NCI-H2107 treated with DMSO at 0.1 percent for 48 hours (cell line): ENCODE measurements around the gene ACSL3.
"Not testable (repeated sequence)": the region's sequence is repeated elsewhere in the genome, so short reads cannot be mapped to it uniquely, and the experiment has no call there.

Experiments used
- DNase-seq: peaks from one replicate; lab custom pipeline; 2025; ENCODE audit not compliant: unreplicated experiment; lab: John Stamatoyannopoulos, UW

Gene ACSL3

DNA sequence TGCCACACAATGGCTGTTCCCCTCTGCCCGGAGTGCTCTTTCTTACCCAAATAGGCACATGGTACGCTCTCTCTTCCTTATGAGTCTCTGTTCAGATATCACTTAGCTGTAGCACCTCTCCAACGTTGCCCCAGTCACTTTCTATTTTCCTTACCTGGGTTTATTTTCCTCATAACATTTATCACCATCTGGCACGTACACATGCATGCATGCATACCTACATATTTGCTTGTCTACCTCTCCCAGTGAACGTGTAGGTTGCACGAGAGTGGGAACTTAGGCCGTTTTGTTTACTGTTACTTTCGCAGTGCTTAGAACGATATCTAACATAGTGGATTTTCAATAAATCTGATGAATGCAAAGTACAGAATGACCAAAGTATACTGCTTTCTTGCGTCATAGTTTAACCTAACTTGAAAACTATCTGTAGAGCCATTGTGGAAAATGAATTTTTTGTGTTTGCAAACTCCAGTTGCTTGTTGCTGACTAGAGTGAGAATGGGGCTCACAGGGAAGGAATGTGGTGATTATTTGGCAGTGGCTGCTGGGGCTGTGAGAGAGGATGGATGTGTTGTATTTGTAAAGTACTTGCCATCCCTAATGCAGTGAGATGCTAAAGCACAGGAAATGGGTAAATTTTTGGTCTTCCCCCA, 47.1 kb downstream of the ACSL3 start:
- DNase-seq: no peak

DNA sequence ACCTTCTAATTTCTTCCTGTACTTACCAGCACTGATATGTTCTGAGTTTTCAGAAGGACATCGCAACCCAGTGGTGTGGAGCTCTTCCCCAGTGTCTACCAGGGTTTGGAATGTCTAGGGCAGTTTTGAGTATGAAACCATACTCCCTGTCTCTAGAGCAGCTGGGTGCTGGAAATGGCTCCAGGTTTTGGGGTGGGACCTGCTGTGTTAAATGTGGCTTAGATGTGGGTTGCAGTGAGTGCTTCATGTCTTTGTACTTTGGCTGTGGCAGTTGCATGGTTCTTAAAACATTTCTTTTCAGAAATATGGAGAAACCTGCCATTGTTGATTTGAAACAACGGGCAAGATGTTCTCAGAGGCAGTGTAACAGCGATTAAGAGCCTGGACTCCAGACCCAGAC, 48.5 kb downstream of the ACSL3 start:
- DNase-seq: no peak

DNA sequence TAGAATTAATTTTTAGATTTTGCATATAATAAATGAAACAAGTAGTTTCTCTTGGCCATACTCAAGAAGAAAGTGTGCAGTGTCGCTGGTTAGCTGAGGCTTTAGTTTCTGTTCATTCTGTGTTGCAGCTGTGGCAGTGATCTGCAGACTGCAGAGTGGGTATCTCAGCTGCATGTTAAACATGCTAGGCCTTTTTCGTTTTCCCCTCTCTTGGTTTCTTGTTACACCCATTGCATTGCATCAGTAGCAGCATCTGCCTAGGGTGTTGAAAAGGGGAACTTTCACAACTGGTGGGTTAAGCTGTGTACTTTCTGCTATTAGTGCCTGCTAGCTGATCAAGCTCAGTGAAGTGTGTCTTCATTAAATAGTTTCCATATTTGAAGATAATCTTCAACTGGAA, 51.3 kb downstream of the ACSL3 start:
- peak; percentile 43 for DNase-seq

DNA sequence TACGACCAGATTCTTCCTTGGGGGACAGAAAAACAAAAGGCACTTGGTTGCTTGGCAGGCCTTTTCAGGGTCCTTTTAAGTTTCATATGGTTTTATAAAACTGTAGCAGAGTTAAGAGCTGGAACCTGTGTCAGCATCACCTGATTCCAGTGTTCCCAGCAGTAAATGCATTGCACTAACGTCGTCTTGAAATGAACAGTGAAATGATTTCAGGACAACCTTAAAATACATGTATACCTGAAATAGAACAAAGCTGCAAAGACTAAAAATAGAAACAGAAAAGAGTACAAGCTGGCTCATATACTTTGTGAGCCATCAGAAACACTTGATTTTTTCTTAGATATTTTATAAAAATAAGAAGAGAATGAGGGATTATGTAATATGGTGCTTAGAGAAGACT, 51.9 kb downstream of the ACSL3 start:
- DNase-seq: no peak

DNA sequence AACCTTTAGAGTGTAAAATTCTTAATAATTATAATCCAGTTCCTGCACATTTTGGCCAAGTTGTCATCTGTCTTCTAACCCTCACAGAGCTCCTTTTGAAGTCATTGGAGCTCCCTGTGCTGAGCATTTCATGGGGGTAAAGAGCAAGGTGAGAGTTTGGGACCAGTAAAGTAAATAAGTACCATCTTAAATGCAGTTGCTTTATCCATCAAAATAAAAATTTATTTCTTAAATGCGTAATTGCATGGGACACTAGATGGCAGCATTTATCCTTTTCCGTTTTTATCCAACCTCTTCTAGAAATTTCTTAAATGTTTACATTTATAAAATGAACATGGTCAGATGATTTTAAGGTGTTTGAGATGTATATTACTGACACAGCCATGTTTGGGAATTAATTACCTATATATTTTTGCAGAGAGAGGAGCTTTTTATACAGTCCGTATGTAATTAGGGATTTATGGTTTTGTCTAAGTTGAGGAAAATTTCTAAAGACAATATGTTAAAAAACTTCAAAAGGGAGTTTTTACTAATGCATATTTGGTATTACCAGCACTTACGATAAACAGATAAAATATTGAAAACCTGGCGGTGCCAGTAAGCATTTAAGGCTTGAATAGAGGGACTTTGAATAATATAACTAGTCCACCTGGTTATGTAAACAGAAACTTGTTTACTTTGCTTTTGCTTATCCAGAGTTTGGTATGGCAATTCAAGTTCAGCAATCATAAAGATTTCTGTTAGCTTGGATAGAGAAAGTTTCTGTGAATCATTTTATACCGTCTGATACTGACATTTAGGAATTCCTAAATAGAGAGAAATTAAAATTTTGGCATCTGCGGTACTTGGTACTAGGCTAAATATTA, 54.5 kb downstream of the ACSL3 start:
- no peak for DNase-seq

GRCh38 chr2:222916229-222917197, 55.7 kb downstream of the ACSL3 start:
- no peak for DNase-seq

DNA sequence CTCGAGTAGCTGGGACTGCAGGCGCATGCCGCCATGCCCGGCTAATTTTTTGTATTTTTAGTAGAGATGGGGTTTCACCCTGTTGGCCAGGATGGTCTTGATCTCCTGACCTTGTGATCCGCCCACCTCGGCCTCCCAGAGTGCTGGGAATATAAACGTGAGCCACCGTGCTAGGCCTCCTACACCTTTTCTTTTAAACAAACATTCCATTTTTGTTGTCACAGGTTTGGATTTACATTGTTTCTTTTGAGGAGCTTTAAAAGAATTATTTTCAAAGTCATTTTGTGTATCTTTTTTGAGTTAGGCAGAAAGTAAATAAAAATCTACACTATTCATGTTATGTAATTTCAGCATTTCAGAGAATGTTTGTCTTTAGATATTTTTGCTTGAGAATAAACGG, 56.4 kb downstream of the ACSL3 start:
- not testable (repeated sequence) for DNase-seq

GRCh38 chr2:222919841-222920526, 59.1 kb downstream of the ACSL3 start:
- no peak for DNase-seq

DNA sequence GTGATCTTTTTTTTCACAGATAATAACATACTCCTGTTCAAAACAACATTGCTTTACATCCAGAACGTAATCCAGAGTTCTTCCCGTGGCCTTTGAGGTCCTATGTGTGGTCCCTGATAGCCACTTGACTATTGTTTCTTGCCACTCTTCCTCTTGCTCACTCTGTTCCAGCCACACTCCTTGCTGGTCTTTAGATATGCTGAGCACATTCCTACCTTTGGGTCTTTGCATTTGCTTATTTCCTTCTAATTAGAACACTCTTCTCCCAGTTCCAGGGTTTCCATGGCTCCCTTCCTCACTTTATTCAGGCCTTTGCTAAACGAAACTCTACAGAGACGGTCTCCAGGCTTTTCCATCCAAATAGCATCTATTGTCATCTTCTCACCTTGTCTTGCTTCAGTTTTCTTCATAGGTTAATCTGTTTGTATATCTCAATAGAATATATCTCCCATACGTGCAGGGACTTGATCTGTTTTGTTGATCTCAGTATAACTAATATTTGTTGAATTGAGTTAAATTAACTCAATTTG, 59.9 kb downstream of the ACSL3 start:
- no peak for DNase-seq

DNA sequence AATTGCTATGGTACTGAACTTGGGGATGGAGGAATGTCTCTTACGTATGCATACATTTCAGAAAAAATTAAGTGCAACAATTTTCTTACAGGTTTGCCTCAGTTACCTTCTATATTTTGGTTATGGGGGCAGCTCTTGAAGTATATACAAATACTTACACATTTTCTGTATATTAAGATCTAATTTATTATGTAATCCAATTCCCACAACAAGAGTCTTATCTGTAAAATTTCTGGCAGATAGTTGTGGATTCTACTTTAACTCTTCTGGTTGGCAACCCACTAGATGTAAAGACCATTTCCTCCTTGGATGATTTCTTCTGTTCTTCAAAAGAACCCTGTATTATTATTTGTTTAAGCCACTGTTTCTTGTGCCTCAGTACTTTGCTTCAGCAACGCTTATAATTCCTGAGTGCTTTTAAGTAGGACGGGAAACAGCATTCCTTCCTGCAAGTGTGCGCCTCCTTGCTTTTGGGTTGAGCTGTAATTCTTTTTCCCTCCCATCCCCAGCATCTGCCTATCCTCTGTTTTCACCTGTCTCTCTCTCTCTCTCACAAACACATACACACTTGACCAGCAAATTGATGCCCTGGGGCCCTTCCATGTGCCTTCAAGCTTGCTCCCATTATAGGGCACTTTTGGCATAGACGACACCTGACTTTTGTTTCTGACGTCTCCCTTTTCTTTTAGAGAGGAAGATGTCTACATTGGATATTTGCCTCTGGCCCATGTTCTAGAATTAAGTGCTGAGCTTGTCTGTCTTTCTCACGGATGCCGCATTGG, 61.4 kb downstream of the ACSL3 start:
- DNase-seq: no peak

GRCh38 chr2:222926915-222927314, 66.1 kb downstream of the ACSL3 start:
- DNase-seq: no peak

DNA sequence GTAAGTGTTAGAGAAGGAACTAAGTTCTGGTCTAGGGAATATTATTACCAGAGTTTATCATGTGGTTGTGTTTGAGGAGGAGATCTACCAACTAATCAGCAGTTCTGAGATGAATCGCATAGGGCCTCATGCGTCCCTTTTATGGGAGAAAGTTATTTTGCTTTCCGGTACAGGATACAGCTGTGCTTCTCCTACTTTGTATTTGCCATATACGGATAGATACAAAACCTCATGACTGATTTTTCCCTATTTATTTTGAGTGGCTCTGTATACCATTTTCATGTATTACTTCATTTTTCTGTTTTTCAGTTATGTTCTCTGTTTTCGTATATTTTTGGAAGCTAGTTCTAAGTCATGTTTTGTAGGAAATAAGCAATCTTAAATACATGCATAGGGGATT, 66.8 kb downstream of the ACSL3 start:
- DNase-seq: no peak

GRCh38 chr2:222928335-222928734, 67.5 kb downstream of the ACSL3 start:
- DNase-seq: no peak

DNA sequence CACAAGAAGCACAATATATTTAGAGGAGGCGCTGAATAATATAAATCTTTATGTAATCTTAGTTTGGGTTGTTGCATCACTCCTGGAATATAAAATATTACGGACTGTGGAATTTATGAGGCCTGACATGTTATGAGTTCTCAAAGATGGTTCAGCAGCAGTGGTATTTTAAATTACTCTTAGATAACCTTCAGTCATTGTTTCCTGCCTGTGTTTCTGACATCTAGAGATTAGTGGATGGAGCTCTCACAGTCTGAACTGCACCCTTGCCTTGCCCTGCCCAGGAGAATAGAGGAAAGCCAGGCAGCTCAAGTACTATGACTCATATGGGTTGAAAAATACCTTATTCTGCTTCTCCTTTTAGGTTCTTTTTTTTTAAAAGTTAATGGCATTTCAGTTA, 70.0 kb downstream of the ACSL3 start:
- no peak for DNase-seq

GRCh38 chr2:222931659-222932058, 70.8 kb downstream of the ACSL3 start:
- no peak for DNase-seq

DNA sequence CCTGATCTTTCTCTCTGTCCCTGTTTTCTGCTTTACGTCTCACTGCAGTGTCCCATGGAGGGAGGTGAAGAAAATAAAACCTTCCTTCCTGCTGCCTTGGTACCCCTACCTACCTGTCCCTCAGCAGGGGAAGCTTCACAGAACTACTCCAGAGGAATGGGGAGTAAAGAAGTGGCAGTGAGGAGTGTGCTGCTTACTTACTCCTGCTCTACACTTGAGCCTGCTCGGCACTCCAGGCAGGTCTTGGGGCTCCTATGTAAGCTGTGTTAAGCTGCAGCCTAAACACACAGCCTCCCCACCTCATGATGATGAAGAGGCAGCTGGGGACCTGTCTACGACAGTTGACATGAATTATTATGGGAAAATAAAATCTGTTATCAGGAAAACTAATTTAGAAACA, 72.6 kb downstream of the ACSL3 start:
- no peak for DNase-seq

GRCh38 chr2:222935688-222936298, 75.0 kb downstream of the ACSL3 start:
- no peak for DNase-seq

DNA sequence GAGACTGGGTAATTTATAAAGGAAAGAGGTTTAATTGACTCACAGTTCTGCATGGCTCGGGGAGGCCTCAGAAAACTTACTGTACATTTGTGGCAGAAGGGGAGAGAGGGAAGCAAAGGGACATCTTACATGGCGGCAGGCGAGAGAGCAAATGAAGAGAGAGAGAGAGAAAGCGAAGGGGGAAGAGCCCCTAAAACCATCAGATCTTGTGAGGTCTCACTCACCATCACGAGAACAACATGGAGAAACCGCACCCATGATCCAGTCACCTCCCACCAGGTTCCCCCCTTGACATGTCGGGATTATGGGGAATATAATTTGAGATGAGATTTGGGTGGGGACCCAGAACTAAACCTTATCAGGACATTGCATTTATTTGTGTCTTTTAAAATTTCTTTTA, 75.9 kb downstream of the ACSL3 start:
- DNase-seq: no peak

DNA sequence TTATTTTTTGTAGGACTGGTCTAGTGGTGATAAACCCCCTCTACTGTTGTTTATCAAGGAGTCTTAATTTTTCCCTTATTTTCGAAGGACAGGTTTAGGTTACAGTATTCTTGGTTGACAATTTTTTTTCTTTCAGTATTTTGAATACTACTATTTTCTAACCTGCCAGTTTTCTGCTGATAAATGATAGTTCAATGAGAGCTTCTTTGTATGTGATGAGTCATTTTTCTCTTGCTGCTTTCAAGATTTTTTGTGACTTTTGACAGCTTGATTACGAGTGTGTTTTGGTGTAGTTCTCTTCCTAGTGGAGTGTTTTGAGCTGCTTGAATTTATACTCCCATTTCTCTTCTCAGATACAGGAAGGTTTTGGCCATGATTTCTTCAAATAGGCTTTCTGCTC, 77.5 kb downstream of the ACSL3 start:
- DNase-seq: no peak
